ENCODE results near the gene ARAP2.
"Not testable (repeated sequence)": the region's sequence is repeated elsewhere in the genome, so short reads cannot be mapped to it uniquely, and the experiment has no call there.

The ARAP2 gene

DNA sequence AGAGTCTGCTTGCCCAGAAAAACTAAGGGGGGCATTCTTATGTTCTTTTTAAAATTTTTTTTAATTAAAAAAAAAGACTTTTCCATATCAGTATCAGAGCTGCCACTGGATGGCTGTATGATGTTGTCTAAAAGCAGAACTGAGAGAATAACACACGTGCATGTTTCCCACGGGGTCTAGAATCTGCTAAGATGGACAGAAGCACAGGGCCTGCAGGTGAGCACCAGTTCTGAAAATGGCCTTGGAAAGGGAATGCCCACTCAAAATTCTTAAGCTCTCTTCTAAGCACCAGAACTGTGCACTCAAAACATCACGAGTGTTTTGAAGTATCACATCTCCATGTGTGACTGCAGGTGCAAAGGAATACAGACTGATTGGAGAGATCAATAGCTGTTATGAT is 61.1 kb downstream of the ARAP2 start:
- DNase-seq: no peak

- not testable (repeated sequence) for DNase-seq
Observed at GRCh38 chr4:36182315-36182714, 62.0 kb downstream of the ARAP2 start.

- DNase-seq: no peak
Observed at GRCh38 chr4:36180206-36180605, 64.1 kb downstream of the ARAP2 start.

DNA sequence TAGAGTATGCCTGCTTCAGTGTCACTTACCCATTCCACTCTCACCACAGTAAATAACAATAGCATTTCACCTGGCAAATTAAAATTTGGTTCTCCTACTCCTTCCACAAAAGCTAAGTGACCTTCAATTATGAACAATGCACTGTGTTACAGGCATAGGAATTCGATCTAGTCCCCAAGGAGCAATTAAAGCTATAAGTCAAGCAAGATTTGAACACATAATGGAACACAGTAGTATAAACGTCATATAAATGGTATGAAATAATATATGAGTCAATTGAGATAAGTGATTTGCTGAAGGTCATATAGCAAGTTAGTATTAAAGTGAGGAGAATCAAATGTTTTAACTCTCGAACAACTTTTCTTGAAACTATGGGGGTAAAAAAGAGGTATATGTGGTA is 65.8 kb downstream of the ARAP2 start:
- no peak for DNase-seq

GRCh38 chr4:36177946-36178345 is 66.4 kb downstream of the ARAP2 start:
- no peak for DNase-seq

DNA sequence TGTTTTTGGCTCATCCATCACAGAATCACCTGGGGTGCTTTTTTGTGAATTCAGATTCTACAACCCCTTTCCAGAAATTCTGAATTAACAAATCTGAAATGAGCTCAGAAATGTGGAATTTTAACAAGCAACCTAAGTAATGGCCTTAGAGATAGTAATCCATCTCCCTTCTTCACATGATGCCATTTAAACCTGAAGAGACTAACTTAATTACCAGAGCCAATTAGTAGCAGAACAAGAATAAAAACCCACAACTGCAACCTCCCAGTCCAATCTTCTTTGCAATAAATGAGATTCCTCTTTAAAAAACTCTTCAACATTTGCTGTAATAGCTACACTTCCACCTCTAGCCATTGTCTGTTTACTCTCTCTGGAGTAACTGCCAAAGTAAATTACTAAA is 69.7 kb downstream of the ARAP2 start:
- no peak for DNase-seq

- no peak for DNase-seq
Observed at GRCh38 chr4:36173905-36174304, 70.4 kb downstream of the ARAP2 start.

- DNase-seq: no peak
Observed at GRCh38 chr4:36172656-36173055, 71.7 kb downstream of the ARAP2 start.

GRCh38 chr4:36168127-36168878 is 76.0 kb downstream of the ARAP2 start:
- no peak for DNase-seq

DNA sequence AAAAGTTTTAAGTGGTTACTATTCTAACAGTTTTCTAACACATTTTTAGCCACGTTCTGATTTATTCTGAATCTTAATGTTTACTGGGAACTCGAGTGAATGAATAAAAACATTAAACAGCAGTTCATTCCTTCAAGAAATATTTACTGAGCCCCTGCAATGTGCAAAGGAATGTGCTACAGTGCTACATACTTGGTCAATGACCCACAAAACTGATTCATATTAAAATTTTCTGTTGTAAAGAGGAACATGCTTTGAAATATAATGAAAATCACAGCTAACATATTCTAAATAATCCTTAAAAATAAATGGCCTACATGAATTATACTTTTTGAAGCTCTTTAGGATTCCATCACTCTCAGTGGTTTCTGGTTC is 78.7 kb downstream of the ARAP2 start:
- DNase-seq: no peak

DNA sequence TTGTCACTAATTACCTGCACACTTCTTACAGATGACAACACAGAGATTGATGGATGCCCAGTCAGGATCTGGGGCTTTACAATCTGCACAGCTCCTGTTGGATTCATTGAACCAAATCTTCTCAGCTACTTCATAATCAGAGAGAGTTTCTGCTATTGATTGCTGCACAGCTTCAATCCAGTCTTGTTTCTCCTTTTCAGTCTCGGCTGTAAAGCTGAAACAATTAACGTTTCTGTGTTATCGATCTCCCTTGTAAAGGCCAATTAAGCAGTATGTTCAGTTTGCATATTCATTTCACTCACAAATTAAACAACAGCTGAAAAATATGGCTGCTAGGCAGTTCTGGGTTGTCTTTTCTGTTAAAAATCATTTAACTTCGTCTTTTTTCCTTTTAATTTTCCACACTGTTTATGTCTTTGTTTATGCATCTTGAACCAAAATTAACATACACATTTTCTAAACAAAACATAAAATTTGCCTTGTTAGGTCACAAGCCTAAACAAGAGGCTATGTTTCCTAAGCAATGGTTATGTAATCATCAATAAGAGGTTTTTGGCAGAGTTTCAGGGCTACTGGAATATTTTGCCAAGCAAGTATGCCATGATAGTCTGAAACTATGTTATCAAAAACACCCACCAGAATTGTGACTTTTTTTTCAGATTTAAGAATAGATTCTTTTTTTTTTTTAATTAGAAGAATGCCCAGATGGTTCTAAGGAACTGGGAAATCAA is 79.2 kb downstream of the ARAP2 start:
- no peak for DNase-seq

DNA sequence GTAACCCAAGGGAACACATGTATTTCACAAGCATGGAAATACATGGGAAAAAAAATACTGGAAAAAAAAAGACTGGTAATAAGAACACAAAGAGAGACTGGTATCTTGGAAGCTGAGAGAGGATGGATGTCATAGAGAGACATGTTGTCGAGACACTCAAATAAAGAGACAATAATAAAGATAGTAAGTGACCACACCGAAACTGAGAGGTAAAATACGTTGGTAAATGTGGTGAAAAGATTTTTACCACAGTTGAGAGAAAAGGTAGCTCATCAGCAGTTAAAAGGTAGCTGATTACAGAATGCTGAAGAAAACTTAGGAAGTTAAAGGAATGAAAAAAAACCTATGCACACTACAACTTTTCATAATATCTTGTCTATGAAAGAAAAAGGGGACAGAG is 81.1 kb downstream of the ARAP2 start:
- DNase-seq: no peak

DNA sequence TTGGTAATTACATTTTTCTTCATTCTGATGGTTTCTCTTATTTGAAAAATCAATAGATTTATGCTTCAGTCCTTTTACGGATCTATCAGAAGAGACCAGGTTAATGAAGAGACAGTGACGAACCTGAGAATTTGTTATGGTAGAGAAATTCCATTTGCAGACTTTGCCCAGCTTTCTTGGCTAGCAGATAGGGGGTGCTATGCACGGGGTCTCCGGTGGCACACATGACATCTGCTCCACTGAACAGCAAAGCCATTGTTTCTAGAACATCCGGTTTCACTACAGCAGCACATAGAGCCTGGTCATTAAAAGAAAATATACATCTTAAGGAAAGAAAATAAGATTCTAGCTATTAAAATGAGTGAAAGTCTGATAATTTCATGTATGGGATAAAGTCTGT is 85.1 kb downstream of the ARAP2 start:
- DNase-seq: no peak

GRCh38 chr4:36152735-36153134 is 91.6 kb downstream of the ARAP2 start:
- no peak for DNase-seq

DNA sequence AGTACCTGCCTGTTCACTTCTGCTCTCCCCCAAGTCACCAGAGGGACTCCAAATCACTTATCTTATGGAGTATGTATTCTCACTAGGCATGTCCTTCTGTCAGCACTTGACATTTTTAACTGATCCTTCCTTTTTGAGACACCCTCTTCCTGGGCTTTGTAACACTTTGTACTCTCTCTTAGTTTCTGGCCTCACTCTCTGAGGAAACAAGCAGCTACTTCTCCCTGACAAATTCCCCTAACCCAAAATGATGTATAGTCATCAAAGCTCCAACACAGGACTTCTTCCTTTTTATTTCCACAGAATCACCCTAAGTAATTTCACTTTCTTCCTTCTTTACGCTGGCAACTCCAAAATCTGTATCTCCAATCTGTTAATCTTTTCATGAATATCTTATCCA is 101.8 kb downstream of the ARAP2 start:
- no peak for DNase-seq

DNA sequence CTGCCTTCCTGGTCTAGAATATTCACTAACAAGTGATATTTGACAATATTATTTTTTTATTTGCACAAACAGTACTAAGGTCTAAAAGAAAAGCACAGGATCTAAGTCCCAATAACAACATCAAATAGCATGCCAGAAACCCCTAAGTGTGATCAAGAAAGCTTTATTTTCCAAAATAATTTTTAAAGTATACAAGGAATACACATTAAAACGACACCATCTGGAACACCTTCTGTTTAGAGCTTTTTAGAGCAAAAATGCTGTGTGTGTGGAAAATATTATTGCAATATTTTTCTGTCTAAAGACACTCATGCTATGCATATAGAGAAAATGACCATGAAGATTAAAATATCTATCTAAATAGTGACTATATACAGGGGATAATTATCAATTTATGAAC is 103.1 kb downstream of the ARAP2 start:
- no peak for DNase-seq

GRCh38 chr4:36140421-36140820 is 103.9 kb downstream of the ARAP2 start:
- DNase-seq: no peak

DNA sequence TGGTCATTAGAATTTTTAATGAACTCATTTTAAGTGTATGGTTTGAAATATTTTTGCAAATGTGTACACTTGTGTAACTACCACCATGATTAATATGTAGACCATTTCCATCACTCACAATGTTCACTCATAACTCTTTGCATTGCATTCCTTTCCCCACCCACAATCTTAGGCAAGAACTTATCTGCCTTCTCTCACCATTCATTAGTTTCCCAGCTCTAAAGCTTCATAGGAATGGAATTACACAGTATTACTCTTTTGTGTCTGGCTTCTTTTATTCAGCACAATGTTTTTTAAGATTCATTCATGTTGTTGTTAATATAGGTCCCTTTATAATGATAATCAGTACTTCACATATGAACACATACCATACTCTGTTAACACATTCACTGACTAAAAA is 106.1 kb downstream of the ARAP2 start:
- no peak for DNase-seq

DNA sequence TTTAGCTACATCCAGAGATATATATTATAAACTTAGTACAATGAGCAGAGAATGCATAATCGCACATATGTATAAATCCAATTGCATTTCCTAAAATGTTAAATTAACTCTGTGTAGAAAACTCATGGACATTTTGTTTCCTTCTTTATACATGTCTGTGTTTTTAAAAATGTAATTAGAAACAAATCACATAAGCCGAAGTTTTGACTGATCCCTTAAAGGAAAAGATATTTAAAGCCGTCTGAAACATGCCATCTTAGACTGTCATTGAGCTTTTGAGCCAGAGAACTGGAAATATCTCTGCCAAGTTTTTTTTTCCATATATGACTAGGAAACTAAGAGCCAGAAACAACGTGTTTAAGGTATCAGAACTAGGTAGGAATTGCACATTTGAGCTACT is 107.0 kb downstream of the ARAP2 start:
- no peak for DNase-seq

DNA sequence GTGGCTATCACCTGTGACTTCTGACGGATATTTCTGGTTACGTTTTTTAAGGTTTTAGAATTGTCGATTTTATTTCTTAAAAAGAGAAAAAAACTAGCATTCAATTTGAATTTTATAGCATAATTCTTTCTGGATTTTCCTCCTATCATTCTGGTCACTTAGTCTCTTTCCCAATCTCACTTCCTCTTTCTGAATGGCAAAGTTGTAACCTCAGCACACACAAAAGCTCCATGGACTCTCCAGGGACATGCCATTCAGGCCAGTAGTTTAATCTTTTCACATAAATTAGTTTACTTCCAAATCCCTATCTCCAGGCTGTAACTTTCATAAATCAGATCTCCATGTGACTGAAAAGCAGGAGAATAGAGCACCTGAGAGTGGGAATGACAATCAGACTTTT is 110.7 kb downstream of the ARAP2 start:
- peak in 1 of 2 donors; percentile 3 for DNase-seq

GRCh38 chr4:36133086-36133485 is 111.2 kb downstream of the ARAP2 start:
- no peak for DNase-seq

DNA sequence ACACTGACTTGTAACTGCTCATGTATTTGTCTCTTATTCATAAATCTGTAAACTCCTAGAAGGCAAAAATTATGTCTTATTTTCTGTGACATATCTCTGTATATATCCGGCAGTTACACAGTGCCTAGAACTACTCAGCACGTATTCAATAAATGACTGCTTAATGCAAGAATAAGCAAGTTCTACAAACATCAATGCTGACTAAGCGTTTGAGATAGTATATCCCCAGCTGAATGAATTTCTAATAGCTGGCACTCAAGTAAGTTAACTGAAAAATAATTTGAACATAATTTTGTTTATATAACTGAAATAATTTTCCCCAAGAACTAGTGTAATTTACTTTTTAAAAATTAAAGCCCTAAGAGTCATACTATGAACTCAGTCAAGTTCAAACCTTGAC is 113.7 kb downstream of the ARAP2 start:
- no peak for DNase-seq

DNA sequence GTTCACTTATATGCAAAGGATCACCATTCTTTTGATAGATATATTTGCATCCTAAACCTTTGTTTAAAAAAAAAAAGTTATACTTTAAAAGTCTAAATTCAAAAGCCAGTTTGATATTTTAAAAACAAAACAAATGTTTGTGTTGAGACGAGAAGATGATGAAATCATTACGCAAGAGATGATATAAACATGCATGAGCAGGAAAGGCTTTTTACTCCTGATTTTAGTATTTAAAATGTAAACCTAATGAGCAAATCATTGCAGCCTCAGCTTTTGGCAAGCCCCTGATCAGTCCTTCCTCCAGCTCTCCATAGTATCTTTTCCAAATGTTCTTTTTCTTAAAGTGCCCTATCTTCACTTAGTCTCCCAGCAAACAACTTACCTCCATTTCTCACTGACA is 115.6 kb downstream of the ARAP2 start:
- no peak for DNase-seq

GRCh38 chr4:36123906-36124305 is 120.4 kb downstream of the ARAP2 start:
- DNase-seq: no peak

DNA sequence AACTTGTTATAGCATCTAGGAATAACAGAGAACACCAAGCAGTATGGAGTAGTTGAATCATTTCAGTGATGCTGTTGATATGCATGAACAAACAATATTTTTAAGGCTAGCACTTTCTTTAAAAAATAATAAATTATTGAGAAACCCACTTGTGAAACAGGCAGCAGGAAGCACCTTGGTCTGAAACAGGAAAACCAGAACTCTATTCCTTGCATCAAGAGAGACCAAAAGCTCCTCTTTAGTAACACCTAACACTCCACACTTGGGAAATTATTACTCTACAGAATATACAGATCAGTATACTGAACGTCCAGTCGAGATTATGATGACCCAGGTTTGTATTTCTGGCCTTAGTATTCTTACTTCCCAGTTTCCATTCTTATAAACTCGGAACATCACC is 129.0 kb downstream of the ARAP2 start:
- DNase-seq: peak in 1 of 2 donors; percentile 57

Data from bone marrow (tissue), 2 donors.